HEK293 (cell line): ENCODE measurements around the gene FDX1.

ENCODE experiments used
- CTCF ChIP-seq: fragments of 450-650 bp; formaldehyde crosslinking; IDR thresholded peaks from 2 replicates; pipeline ENCODE4 v1.5.1; 2016; ENCODE audit warnings: missing biosample characterization, missing genetic modification characterization
- MYNN ChIP-seq: fragments of 450-650 bp; formaldehyde crosslinking; IDR thresholded peaks from 2 replicates; pipeline ENCODE4 v1.5.1; 2016; ENCODE audit warnings: missing biosample characterization, missing genetic modification characterization, borderline replicate concordance
- ZNF157 ChIP-seq: fragments of 450-650 bp; formaldehyde crosslinking; IDR thresholded peaks from 2 replicates; pipeline ENCODE4 v1.5.1; 2016; ENCODE audit warnings: missing biosample characterization, missing genetic modification characterization
- ZNF274 ChIP-seq, 2 experiments: fragments of 200-500 bp in 1 of 2; fragments of 450-650 bp in 1 of 2; sonication (Bioruptor generic) in 1 of 2; formaldehyde crosslinking in 1 of 2; IDR thresholded peaks; 2 replicates each; pipeline versions ENCODE4 v1.5.1 to v1.6.1; 2014 to 2016; ENCODE audit warnings: borderline replicate concordance in 1 of 2, inconsistent platforms in 1 of 2, low read length in 1 of 2, missing biosample characterization in 1 of 2, missing genetic modification characterization in 1 of 2
- ZNF658 ChIP-seq: fragments of 450-650 bp; formaldehyde crosslinking; IDR thresholded peaks from 2 replicates; pipeline ENCODE4; 2016; ENCODE audit warnings: missing biosample characterization, missing genetic modification characterization
- ZNF660 ChIP-seq: fragments of 450-650 bp; IDR thresholded peaks from 2 replicates; pipeline ENCODE4 v1.5.1; 2018; ENCODE audit warnings: missing biosample characterization, mild to moderate bottlenecking, missing genetic modification characterization

GRCh38 chr11:110490886-110491285 lies 61.1 kb downstream of the FDX1 start:
- TF ChIP-seq ZNF274 (IDR thresholded peaks at IDR 0.05; ENCODE audit: low read length) (no peak), ZNF274 (tag by site-specific recombination; IDR thresholded peaks at IDR 0.05; ENCODE audit: borderline replicate concordance) (no peak), MYNN (no peak), CTCF (tag by site-specific recombination) (no peak), ZNF660 (tag by site-specific recombination) (no peak), ZNF157 (tag by site-specific recombination) (no peak), ZNF658 (tag by site-specific recombination) (no peak)
